SK-N-SH (cell line): ENCODE results near the gene RNU5D-1. TPM values are rescaled to one million over a fixed set of nuclear protein-coding genes. Genes with fewer than 3 reads are reported as not detected.

Source experiments
- CTCF ChIA-PET: fragments of 300-600, 350-600 bp; formaldehyde crosslinking; extraction: SDS; loops from one replicate; lab custom pipeline; 2021; lab: Yijun Ruan, JAX
- POLR2A ChIA-PET: fragments of 350-600 bp; sonication (Branson Sonifier 250); formaldehyde crosslinking; extraction: SDS; loops from one replicate; lab custom pipeline; 2020; ENCODE audit warnings: antibody characterized with exemption, inconsistent platforms; lab: Yijun Ruan, JAX
- DNase-seq: peaks from one replicate; pipeline ENCODE4 v3.0.0; 2012
- H2AFZ ChIP-seq: fragments of 200-600 bp; sonication (generic); 2 replicates; pipeline ENCODE4 v1.8.1; 2016; ENCODE audit warnings: antibody characterized with exemption, mild to moderate bottlenecking, low read depth
- H3F3A ChIP-seq: fragments of 200-600 bp; sonication (generic); replicated peaks from 2 replicates; pipeline ENCODE3; 2016; ENCODE audit warnings: antibody characterized with exemption, mild to moderate bottlenecking; ENCODE audit not compliant: insufficient read depth
- H3K27ac ChIP-seq, 2 experiments: fragments of 200-500 bp in 1 of 2; fragments of 200-600 bp in 1 of 2; sonication (Bioruptor generic) in 1 of 2; sonication (generic), shearing (Covaris generic) in 1 of 2; 2 replicates each; pipeline versions ENCODE4 v1.5.1 to v1.6.1; 2014 to 2016; ENCODE audit warnings: low read depth in 2 of 2, inconsistent platforms in 1 of 2, low read length in 1 of 2, mild to moderate bottlenecking in 1 of 2, mixed read lengths in 1 of 2
- H3K27me3 ChIP-seq: fragments of 200-600 bp; sonication (generic), shearing (Covaris generic); 2 replicates; pipeline ENCODE4 v1.6.1; 2016; ENCODE audit warnings: mixed run types; ENCODE audit not compliant: insufficient read depth
- H3K36me3 ChIP-seq, 2 experiments: fragments of 200-500 bp in 1 of 2; fragments of 200-600 bp in 1 of 2; sonication (Bioruptor generic) in 1 of 2; sonication (generic) in 1 of 2; replicated peaks in 1 of 2; 2 replicates each; pipeline versions ENCODE3 to v1.5.1; 2014 to 2016; ENCODE audit warnings: low read length in 1 of 2, mild to moderate bottlenecking in 1 of 2; ENCODE audit not compliant: insufficient read depth in 2 of 2, control insufficient read depth in 1 of 2
- H3K4me1 ChIP-seq, 2 experiments: fragments of 200-500 bp in 1 of 2; fragments of 200-600 bp in 1 of 2; sonication (Bioruptor generic) in 1 of 2; sonication (generic), shearing (Covaris generic) in 1 of 2; 2 replicates each; pipeline versions ENCODE4 v1.5.1 to v1.6.1; 2014 to 2016; ENCODE audit warnings: low read depth in 1 of 2, low read length in 1 of 2, mixed run types in 1 of 2; ENCODE audit not compliant: insufficient read depth in 2 of 2, control insufficient read depth in 1 of 2
- H3K4me2 ChIP-seq: fragments of 200-600 bp; sonication (generic), shearing (Covaris generic); 2 replicates; pipeline ENCODE4 v1.6.1; 2017; ENCODE audit warnings: mixed run types
- H3K4me3 ChIP-seq, 2 experiments: fragments of 200-500 bp in 1 of 2; fragments of 200-600 bp in 1 of 2; sonication (Bioruptor generic) in 1 of 2; sonication (generic), shearing (Covaris generic) in 1 of 2; 2 replicates each; pipeline versions ENCODE4 v1.5.1 to v1.8.1; 2014 to 2016; ENCODE audit warnings: low read depth in 2 of 2, inconsistent platforms in 1 of 2, low read length in 1 of 2, mild to moderate bottlenecking in 1 of 2, mixed read lengths in 1 of 2, moderate library complexity in 1 of 2
- H3K79me2 ChIP-seq: fragments of 200-600 bp; sonication (generic); 2 replicates; pipeline ENCODE4 v1.8.1; 2017; ENCODE audit warnings: mild to moderate bottlenecking; ENCODE audit not compliant: insufficient read depth
- H3K9ac ChIP-seq: fragments of 200-600 bp; sonication (generic); 2 replicates; pipeline ENCODE4 v1.6.1; 2017; ENCODE audit warnings: mixed run types
- H3K9me2 ChIP-seq: fragments of 200-600 bp; sonication (generic); 2 replicates; pipeline ENCODE4 v1.6.1; 2017; ENCODE audit warnings: mixed run types
- H3K9me3 ChIP-seq: fragments of 200-600 bp; sonication (generic); 2 replicates; pipeline ENCODE4 v1.6.1; 2017; ENCODE audit warnings: mixed run types, mild to moderate bottlenecking, moderate library complexity
- H4K20me1 ChIP-seq: fragments of 200-600 bp; sonication (generic); 2 replicates; pipeline ENCODE4 v1.6.1; 2017; ENCODE audit warnings: mild to moderate bottlenecking, mixed run types; ENCODE audit not compliant: insufficient read depth
- CTCF ChIP-seq: fragments of 200-600 bp; sonication (generic); IDR thresholded peaks from 2 replicates; pipeline ENCODE4 v1.6.1; 2017; ENCODE audit warnings: antibody characterized with exemption, mild to moderate bottlenecking, moderate library complexity
- ELF1 ChIP-seq: IDR thresholded peaks from 2 replicates; pipeline ENCODE4 v1.4.0; 2012
- FOSL2 ChIP-seq: IDR thresholded peaks from 2 replicates; pipeline ENCODE4 v1.4.0; 2012; ENCODE audit warnings: low read depth, mild to moderate bottlenecking, moderate library complexity, borderline replicate concordance
- FOXJ3 ChIP-seq: sonication (generic); formaldehyde crosslinking; IDR thresholded peaks from 2 replicates; pipeline ENCODE4 v1.5.1; 2020; ENCODE audit warnings: mild to moderate bottlenecking, missing genetic modification reagents
- GATA2 ChIP-seq: sonication (generic); formaldehyde crosslinking; IDR thresholded peaks from 2 replicates; pipeline ENCODE4 v1.5.0; 2020; ENCODE audit warnings: mild to moderate bottlenecking, missing genetic modification reagents
- IRF3 ChIP-seq: fragments of 150-350 bp; IDR thresholded peaks from 2 replicates; pipeline ENCODE4 v1.6.1; 2016; ENCODE audit warnings: mild to moderate bottlenecking, low read depth, low read length
- MAX ChIP-seq: IDR thresholded peaks from 2 replicates; pipeline ENCODE4 v1.4.0; 2012; ENCODE audit warnings: low read depth
- MXI1 ChIP-seq: IDR thresholded peaks from 2 replicates; pipeline ENCODE4 v1.6.1; 2012; ENCODE audit warnings: mild to moderate bottlenecking, low read depth, low read length, improper control_type of control experiment
- NFIC ChIP-seq: IDR thresholded peaks from 2 replicates; pipeline ENCODE4 v1.4.0; 2012; ENCODE audit warnings: borderline replicate concordance
- PBX3 ChIP-seq: IDR thresholded peaks from 2 replicates; pipeline ENCODE4; 2012
- POLR2AphosphoS5 ChIP-seq: IDR thresholded peaks from 2 replicates; pipeline ENCODE4 v1.6.1; 2012; ENCODE audit warnings: low read depth, low read length
- RAD21 ChIP-seq: IDR thresholded peaks from 2 replicates; pipeline ENCODE4 v1.6.1; 2012; ENCODE audit warnings: mild to moderate bottlenecking, low read length
- RCOR1 ChIP-seq: fragments of 150-350 bp; IDR thresholded peaks from 2 replicates; pipeline ENCODE4 v1.6.1; 2017; ENCODE audit warnings: antibody characterized with exemption, low read length
- RFX5 ChIP-seq: IDR thresholded peaks from 2 replicates; pipeline ENCODE4 v1.6.1; 2012; ENCODE audit warnings: mild to moderate bottlenecking, improper control_type of control experiment, low read length
- SIN3A ChIP-seq: IDR thresholded peaks from 2 replicates; pipeline ENCODE4 v1.6.1; 2012; ENCODE audit warnings: low read depth, mild to moderate bottlenecking, low read length, moderate library complexity, borderline replicate concordance
- TAF1 ChIP-seq: IDR thresholded peaks from 2 replicates; pipeline ENCODE4 v1.6.1; 2012; ENCODE audit warnings: low read depth, mild to moderate bottlenecking, low read length, moderate library complexity, borderline replicate concordance
- TCF12 ChIP-seq: IDR thresholded peaks from 2 replicates; pipeline ENCODE4 v1.4.0; 2012
- USF1 ChIP-seq: IDR thresholded peaks from 2 replicates; pipeline ENCODE4 v1.4.0; 2012; ENCODE audit warnings: low read depth, borderline replicate concordance
- ZBTB33 ChIP-seq: IDR thresholded peaks from 2 replicates; pipeline ENCODE4 v1.4.0; 2012; ENCODE audit warnings: low read depth, borderline replicate concordance
- WGBS: methylation state at CpG from one replicate; pipeline ENCODE4 v1.1.6; 2017; ENCODE audit warnings: low lambda C conversion rate; 5-methylcytosine and 5-hydroxymethylcytosine counted together
- polyA plus RNA-seq, 3 experiments: library from polyadenylated mRNA; depleted of rRNA; stranded (reverse); fragments of >200 nt; gene quantifications; 2 replicates each; pipeline ENCODE4 v1.2.3, GENCODE V29; 2012

Gene RNU5D-1
- polyA plus RNA-seq, 1 of the 3 experiments (the other 2 are of a cell fraction): not detected

- Histone ChIP-seq H3K27ac (no peak overlapping the region), H3K4me3 (no peak overlapping the region), H3K9ac (no peak overlapping the region), H3K4me1 (no peaks in the 10 kb centered on the region), H2AFZ (no peak overlapping the region), H3K36me3 (no peaks in the 10 kb centered on the region), H3K9me2 (no peaks in the 10 kb centered on the region), H3K79me2 (no peaks in the 10 kb centered on the region), H3K9me3 (no peaks in the 10 kb centered on the region), H3F3A (peaks cover 22% of the 10 kb centered on the region), H4K20me1 (no peaks in the 10 kb centered on the region), H3K4me2 (no peak overlapping the region), H3K27me3 (no peaks in the 10 kb centered on the region)
- TF ChIP-seq ZBTB33: no peak
- no peak for TF ChIP-seq TCF12
- no peak for TF ChIP-seq PBX3
- no peak for TF ChIP-seq MXI1
- no peak for TF ChIP-seq USF1
- no peak for TF ChIP-seq FOXJ3 (CRISPR knock-in tag)
- no peak for TF ChIP-seq RCOR1
- no peak for TF ChIP-seq FOSL2
- CTCF ChIA-PET: no interaction called here
- POLR2A ChIA-PET: no interaction called here
- DNase-seq: no peak
- 92% methylated on average over 26 of the region's 28 CpGs for WGBS
These were observed 7.3 kb downstream of the RNU5D-1 start for GRCh38 chr1:44723496-44724295.

GRCh38 chr1:44723064-44723463 lies 7.9 kb downstream of the RNU5D-1 start:
- no peaks in the 10 kb centered on the region for H4K20me1 ChIP-seq
- H3K4me2 ChIP-seq: no peak overlapping the region
- CTCF ChIA-PET: interaction anchor here (0.9 kb wide), 1 partner anchor 10 kb away, joined by 3 read pairs; no protein-coding TSS in a partner anchor
- H3K4me3 ChIP-seq: no peak overlapping the region
- H3K27ac ChIP-seq: no peak overlapping the region
- no peaks in the 10 kb centered on the region for H3K27me3 ChIP-seq
- H3K9me3 ChIP-seq: no peaks in the 10 kb centered on the region
- no peak for DNase-seq
- no peaks in the 10 kb centered on the region for H3K9me2 ChIP-seq
- H3K9ac ChIP-seq: no peak overlapping the region
- no peaks in the 10 kb centered on the region for H3K36me3 ChIP-seq
- peaks cover 22% of the 10 kb centered on the region for H3F3A ChIP-seq
- no peak overlapping the region for H2AFZ ChIP-seq
- WGBS: 93% methylated on average over 9 of the region's 9 CpGs
- POLR2A ChIA-PET: no interaction called here
- no peaks in the 10 kb centered on the region for H3K79me2 ChIP-seq
- H3K4me1 ChIP-seq: no peaks in the 10 kb centered on the region
- TF ChIP-seq IRF3 (no peak), PBX3 (no peak), NFIC (no peak), RFX5 (no peak), RAD21 (no peak), POLR2AphosphoS5 (no peak), SIN3A (no peak), TAF1 (no peak), CTCF (no peak), MAX (no peak), MXI1 (no peak), GATA2 (CRISPR knock-in tag) (no peak), ELF1 (no peak)
